HEK293 (cell line): ENCODE results near the gene GPR39.

ENCODE experiments used
- CTCF ChIA-PET: fragments of 350-600 bp; formaldehyde crosslinking; extraction: SDS; loops from one replicate; lab custom pipeline; 2021; ENCODE audit warnings: antibody characterized with exemption; lab: Yijun Ruan, JAX
- POLR2A ChIA-PET: fragments of 300-600 bp; formaldehyde crosslinking; extraction: SDS; loops from one replicate; lab custom pipeline; 2020; ENCODE audit warnings: antibody characterized with exemption, inconsistent platforms; lab: Yijun Ruan, JAX
- H3K27ac ChIP-seq: fragments of 200-500 bp; sonication (Bioruptor generic); 2 replicates; pipeline ENCODE4 v1.5.1; 2014; ENCODE audit warnings: low read depth, low read length, control low read depth, inconsistent platforms; ENCODE audit errors: extremely low read depth
- H3K36me3 ChIP-seq, 2 experiments: fragments of 200-500 bp in 1 of 2; sonication (Bioruptor generic) in 1 of 2; 1 replicate in 1 of 2; 2 replicates in 1 of 2; pipeline ENCODE4 v1.5.1; 2014 to 2017; ENCODE audit warnings: inconsistent platforms in 2 of 2, low read length in 2 of 2; ENCODE audit not compliant: control insufficient read depth in 2 of 2, insufficient read depth in 1 of 2
- H3K4me1 ChIP-seq: fragments of 200-500 bp; sonication (Bioruptor generic); 2 replicates; pipeline ENCODE4 v1.5.1; 2014; ENCODE audit warnings: mild to moderate bottlenecking, low read length, inconsistent platforms; ENCODE audit not compliant: control insufficient read depth, insufficient read depth
- H3K4me3 ChIP-seq: 2 replicates; pipeline ENCODE4 v1.5.1; 2011; ENCODE audit warnings: low read depth, mild to moderate bottlenecking, control low read depth, low read length, moderate library complexity
- H3K9me3 ChIP-seq: fragments of 200-500 bp; sonication (Bioruptor generic); 2 replicates; pipeline ENCODE4 v1.5.1; 2014; ENCODE audit warnings: low read depth, low read length, inconsistent platforms; ENCODE audit not compliant: control insufficient read depth, insufficient read depth
- EGR2 ChIP-seq: fragments of 450-650 bp; formaldehyde crosslinking; IDR thresholded peaks from 2 replicates; pipeline ENCODE4 v1.5.1; 2016; ENCODE audit warnings: low read depth, missing biosample characterization, missing genetic modification characterization
- FEZF1 ChIP-seq: fragments of 450-650 bp; formaldehyde crosslinking; IDR thresholded peaks from 2 replicates; pipeline ENCODE4 v1.5.1; 2016; ENCODE audit warnings: missing biosample characterization, missing genetic modification characterization
- GLIS1 ChIP-seq: fragments of 450-650 bp; formaldehyde crosslinking; IDR thresholded peaks from 2 replicates; pipeline ENCODE4 v1.5.1; 2016; ENCODE audit warnings: missing biosample characterization, missing genetic modification characterization
- REST ChIP-seq: fragments of 450-650 bp; formaldehyde crosslinking; IDR thresholded peaks from 2 replicates; pipeline ENCODE4 v1.5.1; 2016; ENCODE audit warnings: missing biosample characterization, missing genetic modification characterization
- ZNF112 ChIP-seq: fragments of 450-650 bp; formaldehyde crosslinking; IDR thresholded peaks from 2 replicates; pipeline ENCODE4 v1.5.0; 2017; ENCODE audit warnings: missing biosample characterization, missing genetic modification characterization
- ZNF114 ChIP-seq: fragments of 450-650 bp; formaldehyde crosslinking; IDR thresholded peaks from 2 replicates; pipeline ENCODE4 v1.5.0; 2017; ENCODE audit warnings: missing biosample characterization, missing genetic modification characterization
- ZNF157 ChIP-seq: fragments of 450-650 bp; formaldehyde crosslinking; IDR thresholded peaks from 2 replicates; pipeline ENCODE4 v1.5.1; 2016; ENCODE audit warnings: missing biosample characterization, missing genetic modification characterization
- ZNF16 ChIP-seq: fragments of 450-650 bp; formaldehyde crosslinking; IDR thresholded peaks from 2 replicates; pipeline ENCODE4 v1.5.1; 2016; ENCODE audit warnings: low read depth, missing biosample characterization, missing genetic modification characterization
- ZNF174 ChIP-seq: fragments of 450-650 bp; formaldehyde crosslinking; IDR thresholded peaks from 2 replicates; pipeline ENCODE4 v1.5.0; 2017; ENCODE audit warnings: missing biosample characterization, mild to moderate bottlenecking, missing genetic modification characterization
- ZNF175 ChIP-seq: fragments of 450-650 bp; formaldehyde crosslinking; IDR thresholded peaks from 2 replicates; pipeline ENCODE4 v1.5.1; 2016; ENCODE audit warnings: missing biosample characterization, missing genetic modification characterization
- ZNF19 ChIP-seq: fragments of 450-650 bp; formaldehyde crosslinking; IDR thresholded peaks from 2 replicates; pipeline ENCODE4; 2016; ENCODE audit warnings: missing biosample characterization, missing genetic modification characterization, low read depth
- ZNF211 ChIP-seq: fragments of 450-650 bp; formaldehyde crosslinking; IDR thresholded peaks from 2 replicates; pipeline ENCODE4 v1.5.1; 2016; ENCODE audit warnings: low read depth, missing biosample characterization, missing genetic modification characterization
- ZNF274 ChIP-seq, 2 experiments: fragments of 200-500 bp in 1 of 2; fragments of 450-650 bp in 1 of 2; sonication (Bioruptor generic) in 1 of 2; formaldehyde crosslinking in 1 of 2; IDR thresholded peaks; 2 replicates each; pipeline versions ENCODE4 v1.5.1 to v1.6.1; 2014 to 2016; ENCODE audit warnings: borderline replicate concordance in 1 of 2, inconsistent platforms in 1 of 2, low read length in 1 of 2, missing biosample characterization in 1 of 2, missing genetic modification characterization in 1 of 2
- ZNF335 ChIP-seq: fragments of 450-650 bp; formaldehyde crosslinking; conservative IDR thresholded peaks from 2 replicates; pipeline ENCODE4 v1.5.1; 2016; ENCODE audit warnings: missing biosample characterization, missing genetic modification characterization
- ZNF404 ChIP-seq: fragments of 450-650 bp; formaldehyde crosslinking; IDR thresholded peaks from 2 replicates; pipeline ENCODE4 v1.5.1; 2017; ENCODE audit warnings: missing biosample characterization, missing genetic modification characterization
- ZNF416 ChIP-seq: fragments of 450-650 bp; formaldehyde crosslinking; IDR thresholded peaks from 2 replicates; pipeline ENCODE4 v1.5.1; 2016; ENCODE audit warnings: missing biosample characterization, missing genetic modification characterization
- ZNF660 ChIP-seq: fragments of 450-650 bp; IDR thresholded peaks from 2 replicates; pipeline ENCODE4 v1.5.1; 2018; ENCODE audit warnings: missing biosample characterization, mild to moderate bottlenecking, missing genetic modification characterization
- ZNF677 ChIP-seq: fragments of 450-650 bp; IDR thresholded peaks from 2 replicates; pipeline ENCODE4 v1.5.0; 2018; ENCODE audit warnings: missing biosample characterization, mild to moderate bottlenecking, missing genetic modification characterization, moderate library complexity
- ZNF837 ChIP-seq: fragments of 450-650 bp; formaldehyde crosslinking; IDR thresholded peaks from 2 replicates; pipeline ENCODE4 v1.5.1; 2016; ENCODE audit warnings: missing biosample characterization, missing genetic modification characterization
- ZSCAN30 ChIP-seq: fragments of 450-650 bp; IDR thresholded peaks from 2 replicates; pipeline ENCODE4 v1.5.1; 2018; ENCODE audit warnings: missing biosample characterization, mild to moderate bottlenecking, missing genetic modification characterization, moderate library complexity
- ZXDB ChIP-seq: fragments of 450-650 bp; formaldehyde crosslinking; IDR thresholded peaks from 2 replicates; pipeline ENCODE4 v1.5.1; 2016; ENCODE audit warnings: missing biosample characterization, missing genetic modification characterization
- TF ChIP-seq, protein P1 (sequence below): fragments of 450-650 bp; formaldehyde crosslinking; IDR thresholded peaks from 2 replicates; pipeline ENCODE4 v1.5.1; 2016; ENCODE audit warnings: missing biosample characterization, missing genetic modification characterization

The GPR39 gene

DNA sequence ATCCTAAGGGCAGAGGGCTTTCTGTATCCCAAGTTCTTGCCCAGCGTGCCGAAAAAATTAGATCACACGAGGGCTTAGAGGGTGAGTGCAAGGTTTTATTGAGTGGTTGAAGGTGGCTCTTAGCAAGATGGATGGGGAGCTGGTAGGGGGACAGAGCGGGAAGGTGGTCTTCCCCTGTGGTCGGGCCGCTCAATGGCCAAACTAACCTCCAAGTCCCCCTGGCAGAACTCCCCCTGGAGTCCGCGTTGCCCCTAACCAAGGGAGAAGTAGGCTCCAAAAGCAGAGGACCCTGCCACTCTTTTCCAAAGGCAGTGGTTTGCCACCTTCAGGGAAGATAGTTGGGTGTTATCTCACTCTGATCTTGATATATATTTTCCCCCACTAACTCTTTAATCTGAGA, 190.0 kb downstream of the GPR39 start (continued):
- TF ChIP-seq, protein P1, sequence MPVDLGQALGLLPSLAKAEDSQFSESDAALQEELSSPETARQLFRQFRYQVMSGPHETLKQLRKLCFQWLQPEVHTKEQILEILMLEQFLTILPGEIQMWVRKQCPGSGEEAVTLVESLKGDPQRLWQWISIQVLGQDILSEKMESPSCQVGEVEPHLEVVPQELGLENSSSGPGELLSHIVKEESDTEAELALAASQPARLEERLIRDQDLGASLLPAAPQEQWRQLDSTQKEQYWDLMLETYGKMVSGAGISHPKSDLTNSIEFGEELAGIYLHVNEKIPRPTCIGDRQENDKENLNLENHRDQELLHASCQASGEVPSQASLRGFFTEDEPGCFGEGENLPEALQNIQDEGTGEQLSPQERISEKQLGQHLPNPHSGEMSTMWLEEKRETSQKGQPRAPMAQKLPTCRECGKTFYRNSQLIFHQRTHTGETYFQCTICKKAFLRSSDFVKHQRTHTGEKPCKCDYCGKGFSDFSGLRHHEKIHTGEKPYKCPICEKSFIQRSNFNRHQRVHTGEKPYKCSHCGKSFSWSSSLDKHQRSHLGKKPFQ (tag by site-specific recombination): no peak
- TF ChIP-seq ZNF660 (tag by site-specific recombination) (no peak), ZNF174 (tag by site-specific recombination) (no peak), ZNF19 (tag by site-specific recombination) (no peak), ZNF175 (no peak), ZNF114 (tag by site-specific recombination) (no peak), ZNF416 (tag by site-specific recombination) (no peak), ZNF335 (tag by site-specific recombination) (no peak), ZNF211 (tag by site-specific recombination) (no peak), ZNF274 (IDR thresholded peaks at IDR 0.05; ENCODE audit: low read length) (no peak), ZNF274 (tag by site-specific recombination; IDR thresholded peaks at IDR 0.05; ENCODE audit: borderline replicate concordance) (no peak)

GRCh38 chr2:132607426-132608090, 191.0 kb downstream of the GPR39 start:
- POLR2A ChIA-PET: no interaction called here
- Histone ChIP-seq H3K9me3 (no peaks in the 10 kb centered on the region), H3K4me3 (no peak overlapping the region), H3K27ac (no peak overlapping the region), H3K4me1 (no peaks in the 10 kb centered on the region), H3K36me3 (no peaks in the 10 kb centered on the region)
- CTCF ChIA-PET: no interaction called here
- peak; percentile 28; the same call in 1 of the 2 replicates for TF ChIP-seq GLIS1 (tag by site-specific recombination)
- no peak for TF ChIP-seq ZNF837 (tag by site-specific recombination)
- peak; percentile 9; the same call in 1 of the 2 replicates for TF ChIP-seq EGR2 (tag by site-specific recombination)
- no peak for TF ChIP-seq ZNF211 (tag by site-specific recombination)

- TF ChIP-seq FEZF1 (tag by site-specific recombination) (no peak), ZNF16 (tag by site-specific recombination) (no peak), ZSCAN30 (tag by site-specific recombination) (no peak)
- POLR2A ChIA-PET: no interaction called here
- Histone ChIP-seq H3K36me3 (no peaks in the 10 kb centered on the region), H3K4me1 (no peaks in the 10 kb centered on the region), H3K4me3 (no peak overlapping the region), H3K9me3 (no peaks in the 10 kb centered on the region), H3K27ac (no peak overlapping the region)
- CTCF ChIA-PET: no interaction called here
Measured at GRCh38 chr2:132608311-132608710, 191.7 kb downstream of the GPR39 start.

- ChIA-PET CTCF (no interaction called here), POLR2A (no interaction called here)
- no peak overlapping the region for H3K27ac ChIP-seq
- no peaks in the 10 kb centered on the region for H3K36me3 ChIP-seq
- H3K4me3 ChIP-seq: no peak overlapping the region
- H3K4me1 ChIP-seq: no peaks in the 10 kb centered on the region
- H3K9me3 ChIP-seq: no peaks in the 10 kb centered on the region
- TF ChIP-seq ZNF404 (tag by site-specific recombination) (no peak), ZNF112 (tag by site-specific recombination) (no peak), ZXDB (tag by site-specific recombination) (no peak), ZNF157 (tag by site-specific recombination) (no peak), ZNF677 (tag by site-specific recombination) (no peak), ZNF19 (tag by site-specific recombination) (no peak), REST (tag by site-specific recombination) (no peak)
- TF ChIP-seq, protein P1 (tag by site-specific recombination): no peak
Measured at GRCh38 chr2:132609101-132609890, 192.7 kb downstream of the GPR39 start.
